Activated CD4-positive, CD25-positive, alpha-beta regulatory T cell treated with anti-CD3 and anti-CD28 coated beads, Interleukin-2, amount 50 U/mL, for 24 hours (primary cell): Measurements from ENCODE around the gene SEMA3D.

ENCODE experiments used
- ATAC-seq, 2 donors: fragments of 150-1000 bp; cut with Tn5 transposase; one replicate each; pipeline ENCODE4 v1.10.0; 2021; ENCODE audit warnings: mild to moderate bottlenecking in 1 of 2, moderate library complexity in 1 of 2

Gene SEMA3D

DNA sequence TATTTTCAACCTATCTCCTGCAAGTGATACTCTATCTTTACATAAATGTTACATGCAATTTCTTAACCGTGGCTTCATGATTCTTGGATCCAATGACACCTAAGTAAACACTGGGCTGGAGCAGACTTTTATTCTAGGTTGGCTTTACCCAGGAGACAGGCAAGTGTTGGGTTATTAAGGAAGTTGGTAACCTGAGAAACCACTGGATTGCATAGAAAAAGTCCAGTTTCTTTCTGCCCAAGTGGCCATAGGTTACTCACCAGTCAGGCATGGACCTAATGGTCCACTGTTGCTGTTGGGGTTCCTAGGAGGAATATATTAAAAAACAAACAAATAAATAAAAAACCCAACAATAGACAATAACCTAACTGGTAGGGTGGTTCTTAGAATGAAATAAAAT lies 112.8 kb downstream of the SEMA3D start:
- ATAC-seq = no peak

DNA sequence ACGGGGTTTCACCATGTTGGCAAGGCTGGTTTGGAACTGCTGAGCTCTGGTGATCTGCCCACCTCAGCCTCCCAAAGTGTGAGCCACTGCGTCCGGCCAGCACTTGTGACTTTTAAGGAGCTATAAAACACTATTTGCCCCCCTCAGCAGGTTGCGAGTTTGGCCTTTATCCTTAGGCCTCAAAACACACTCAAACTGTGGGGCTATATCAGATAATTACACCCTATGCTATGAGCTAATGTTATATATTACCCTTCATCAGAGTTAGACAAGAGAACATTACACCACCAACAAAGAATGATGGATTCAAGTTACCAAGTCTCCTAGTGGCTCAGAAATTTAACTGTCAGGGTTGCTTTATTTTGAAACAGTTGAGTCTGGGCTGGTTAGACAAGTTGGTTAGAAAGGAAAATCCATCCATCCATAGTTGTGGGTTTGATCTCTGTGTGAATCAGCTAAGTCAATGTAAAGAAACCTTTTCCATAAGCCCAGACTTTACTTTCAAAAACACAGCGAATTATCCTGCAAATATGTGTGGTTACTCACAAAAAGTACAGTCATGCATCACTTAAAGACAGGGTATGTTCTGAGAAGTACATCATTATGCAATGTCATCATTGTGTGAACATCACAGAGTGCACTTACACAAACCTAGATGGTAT lies 115.8 kb downstream of the SEMA3D start:
- no peak for ATAC-seq

DNA sequence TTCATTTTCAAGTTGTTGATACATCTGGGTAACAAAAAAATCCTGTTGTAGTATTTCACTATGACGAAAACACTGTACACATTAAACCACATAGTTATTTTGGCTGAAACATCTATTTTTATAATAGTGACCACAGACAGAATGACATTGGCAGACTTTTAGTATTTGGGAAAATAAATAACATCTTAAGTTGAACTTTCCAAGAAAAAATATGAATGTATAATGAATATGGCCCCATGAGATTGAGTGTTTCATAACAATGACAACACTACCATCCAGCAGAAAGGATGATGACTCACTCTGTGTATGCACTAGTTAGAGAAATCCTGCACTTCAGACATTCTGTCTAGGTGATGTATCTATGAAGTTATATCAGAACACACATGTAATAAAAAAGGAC lies 118.1 kb downstream of the SEMA3D start:
- no peak for ATAC-seq

- no peak for ATAC-seq
These were observed 119.5 kb downstream of the SEMA3D start for GRCh38 chr7:85067371-85067770.

DNA sequence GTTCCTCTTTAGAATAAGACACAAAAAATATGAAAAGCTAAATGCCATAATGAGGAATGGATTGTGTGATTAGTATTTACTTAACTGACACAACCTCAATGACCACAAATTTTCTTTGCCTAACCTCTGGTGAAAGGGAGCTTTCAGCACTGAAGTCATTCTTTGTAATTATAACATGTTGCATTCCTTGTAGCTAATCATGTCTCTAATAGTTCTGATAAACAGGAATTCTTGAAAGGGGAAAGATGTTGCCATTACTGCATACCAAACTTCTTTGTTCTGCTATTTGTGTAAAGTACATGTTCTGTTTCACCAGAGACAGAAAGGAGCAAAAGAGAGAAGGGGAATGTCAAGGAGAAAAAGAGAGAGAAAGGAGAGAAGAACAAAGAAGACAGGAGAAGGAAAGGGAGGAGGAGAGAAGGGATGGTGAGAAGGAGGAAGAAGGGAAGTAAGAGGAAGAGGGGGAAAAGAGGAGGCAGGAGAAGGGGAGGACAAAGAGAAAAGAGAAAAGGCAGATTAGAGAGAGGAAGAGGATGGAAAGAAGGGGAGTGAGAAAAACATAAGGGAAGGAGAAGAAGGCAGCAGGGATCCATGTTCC lies 120.9 kb downstream of the SEMA3D start:
- ATAC-seq = no peak

DNA sequence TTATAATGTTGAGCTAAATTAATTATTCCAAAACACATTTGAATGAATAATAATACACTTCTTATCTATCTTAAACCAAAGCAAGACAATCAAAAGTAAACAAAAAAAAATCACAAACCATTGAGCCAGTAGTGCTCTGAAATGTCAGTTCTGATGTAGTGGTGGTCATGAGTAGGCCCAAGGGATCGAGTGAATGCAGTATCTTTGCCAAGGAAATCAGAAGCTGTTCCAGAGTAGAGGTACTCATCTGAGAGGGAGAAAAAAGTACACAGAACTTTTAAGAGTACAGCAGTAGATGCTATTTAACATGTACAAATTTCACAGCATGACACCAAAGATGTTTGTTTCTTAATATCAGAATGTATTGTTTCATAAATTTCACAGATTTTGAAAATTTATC lies 121.5 kb downstream of the SEMA3D start:
- no peak for ATAC-seq

- no peak for ATAC-seq
These were observed 124.2 kb downstream of the SEMA3D start for GRCh38 chr7:85062651-85063050.

DNA sequence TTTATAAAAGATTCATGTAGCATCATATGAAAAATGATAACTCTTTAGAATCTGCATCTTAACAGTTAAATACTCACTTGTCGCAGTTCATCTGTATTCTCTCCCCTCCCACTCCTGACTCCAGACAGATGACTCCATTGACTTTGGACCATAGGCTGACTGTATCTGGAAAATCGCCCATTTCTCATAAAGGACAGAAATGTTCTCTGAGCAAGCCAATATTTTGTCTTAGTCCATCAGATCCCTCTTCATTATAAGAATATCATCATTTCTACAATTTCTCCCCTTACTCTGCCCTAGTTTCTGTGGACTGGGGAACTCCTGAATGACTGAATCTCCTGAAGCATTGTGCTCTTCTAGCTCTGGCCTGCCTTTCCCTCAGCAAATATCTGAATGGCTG lies 125.4 kb downstream of the SEMA3D start:
- ATAC-seq = no peak

GRCh38 chr7:85060696-85061095 lies 126.2 kb downstream of the SEMA3D start:
- no peak for ATAC-seq

DNA sequence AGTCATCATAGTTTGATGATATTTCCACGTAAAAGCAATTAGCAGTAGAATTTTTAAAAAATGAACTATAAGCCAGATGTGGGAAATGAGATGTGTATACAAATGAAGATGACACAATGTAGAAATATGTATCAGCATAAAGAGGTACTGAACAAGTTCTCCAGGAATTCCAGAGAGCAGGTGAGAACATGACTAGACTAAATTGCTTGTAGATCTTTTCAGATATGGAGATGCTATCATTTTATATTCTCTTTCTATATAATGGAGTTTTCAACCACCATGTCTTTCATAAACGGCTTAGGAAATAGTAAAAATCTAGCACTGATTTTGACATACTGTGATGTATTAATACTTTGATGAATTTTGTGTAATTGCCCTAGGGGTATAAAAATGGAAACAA lies 130.9 kb downstream of the SEMA3D start:
- ATAC-seq = no peak

DNA sequence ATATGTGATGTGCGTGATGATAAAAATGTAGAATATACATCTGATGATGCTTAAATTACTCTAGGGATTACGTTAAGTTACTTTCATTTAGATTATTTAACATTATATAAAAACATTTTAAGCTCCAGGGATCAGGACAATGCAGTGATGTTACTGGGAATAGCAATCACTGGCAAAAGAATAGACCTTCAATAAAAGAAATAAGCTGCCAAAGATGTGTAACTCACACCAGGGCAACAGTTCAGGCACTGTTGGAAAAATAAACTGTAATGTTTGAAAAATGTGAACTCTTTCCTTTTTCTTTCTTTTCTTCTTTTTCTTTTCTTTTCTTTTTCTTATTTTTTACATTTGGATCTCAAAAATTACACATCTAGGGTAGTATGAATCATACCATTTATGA lies 131.7 kb downstream of the SEMA3D start:
- ATAC-seq = no peak

DNA sequence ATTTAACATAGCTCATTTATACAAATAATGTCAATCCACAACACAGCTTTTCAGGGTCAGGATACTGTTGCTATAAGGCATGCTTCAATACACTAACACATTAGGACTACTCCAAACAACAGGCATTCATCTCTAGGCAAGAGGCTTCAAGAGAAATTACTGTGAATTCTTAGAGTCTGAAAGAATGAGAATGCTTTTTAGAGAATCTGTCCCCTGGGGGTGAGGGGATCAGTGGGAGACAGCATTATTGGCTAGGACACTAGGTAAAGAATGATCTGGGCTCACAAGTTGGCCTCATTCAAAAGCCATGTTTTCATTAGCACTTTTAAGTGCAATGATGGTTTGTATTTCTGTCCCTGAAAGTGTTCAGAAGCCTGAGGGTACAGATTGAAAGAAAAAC lies 132.6 kb downstream of the SEMA3D start:
- ATAC-seq = no peak

- no peak for ATAC-seq
These were observed 134.0 kb downstream of the SEMA3D start for GRCh38 chr7:85052894-85053293.

- no peak for ATAC-seq
These were observed 134.7 kb downstream of the SEMA3D start for GRCh38 chr7:85052056-85052737.

DNA sequence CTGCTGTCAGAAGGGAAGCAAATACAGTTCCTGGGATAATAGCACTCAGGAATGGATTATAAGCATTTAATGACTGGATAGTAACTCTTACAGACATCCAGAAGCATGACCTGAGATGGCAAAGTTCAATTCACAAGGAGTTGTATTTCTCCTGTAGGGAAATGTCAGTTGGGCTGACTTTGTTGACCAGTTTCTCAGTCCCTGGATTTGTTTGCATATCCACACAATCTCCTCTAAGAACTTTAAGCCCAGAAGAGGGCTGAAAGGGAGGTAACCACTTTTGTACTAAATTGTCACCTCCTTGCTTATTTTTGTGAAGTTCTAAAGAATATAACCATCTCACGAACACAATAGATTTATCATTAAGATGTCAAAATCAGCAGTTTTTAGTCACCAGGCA lies 140.3 kb downstream of the SEMA3D start:
- no peak for ATAC-seq

GRCh38 chr7:85041605-85042216 lies 145.1 kb downstream of the SEMA3D start:
- no peak for ATAC-seq

DNA sequence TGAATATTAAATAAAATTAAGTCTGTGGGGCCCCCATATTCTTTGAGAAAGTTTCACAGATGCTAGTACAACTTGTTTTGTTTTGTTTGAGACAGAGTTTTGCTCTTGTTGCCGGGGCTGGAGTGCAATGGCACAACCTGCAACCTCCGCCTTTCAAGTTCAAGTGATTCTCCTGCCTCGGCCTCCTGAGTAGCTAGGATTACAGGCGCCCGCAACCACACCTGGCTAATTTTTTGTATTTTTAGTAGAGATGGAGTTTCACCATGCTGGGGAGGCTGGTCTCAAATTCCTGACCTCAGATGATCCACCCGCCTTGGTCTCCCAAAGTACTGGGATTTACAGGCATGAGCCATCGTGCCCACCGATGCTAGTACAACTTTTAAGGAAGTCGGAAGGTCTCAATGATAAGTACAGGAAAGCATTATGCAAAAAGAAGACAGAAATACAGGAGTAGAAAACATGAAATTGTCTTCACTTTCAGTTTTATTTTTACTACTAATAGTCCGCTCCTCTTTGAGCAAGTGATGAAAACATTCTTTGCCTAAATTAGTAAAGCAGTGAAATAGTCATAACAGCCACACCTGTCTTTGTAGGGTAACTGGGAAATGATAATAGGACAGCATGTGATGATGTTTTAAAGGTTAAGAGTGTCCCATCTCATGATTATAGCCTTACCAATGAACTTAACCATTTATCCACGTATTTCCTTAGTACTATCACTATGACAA lies 147.5 kb downstream of the SEMA3D start:
- no peak for ATAC-seq

DNA sequence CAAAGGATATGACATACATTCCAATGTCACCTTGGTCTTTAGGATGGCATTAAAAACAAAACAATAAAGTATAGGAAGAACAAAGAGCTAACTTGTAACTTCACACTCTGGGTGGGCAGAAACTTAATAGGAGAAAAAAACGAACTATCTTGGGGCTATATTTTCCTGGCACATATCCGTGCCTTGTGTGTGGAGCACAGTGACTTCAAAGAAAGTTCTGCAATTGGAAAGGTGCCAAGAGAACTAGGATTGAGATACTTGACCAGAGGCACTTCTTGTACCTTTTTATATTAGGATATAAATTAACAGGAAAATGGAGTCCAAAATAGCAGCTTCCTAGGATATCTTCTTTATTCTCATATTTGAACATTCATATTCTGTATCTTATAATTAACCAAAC lies 148.4 kb downstream of the SEMA3D start:
- ATAC-seq = no peak

DNA sequence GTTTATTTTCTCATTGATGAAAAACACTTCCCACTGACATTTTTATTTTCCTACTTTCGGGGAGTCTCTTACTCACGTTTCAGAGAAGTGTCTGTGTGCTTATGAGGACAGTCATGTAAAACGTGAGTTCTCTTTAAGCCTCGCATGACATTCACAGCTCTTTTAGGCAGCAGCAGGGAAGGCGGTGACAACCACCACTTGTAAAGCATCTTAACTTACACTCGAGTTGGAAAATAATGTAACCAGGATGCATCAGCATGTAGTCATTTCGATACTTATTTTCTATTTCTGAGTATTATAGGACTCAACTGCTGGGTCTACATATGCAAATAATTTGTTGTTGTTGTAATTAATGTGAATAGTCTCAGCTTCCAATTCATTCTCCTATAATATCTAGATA lies 153.6 kb downstream of the SEMA3D start:
- no peak for ATAC-seq

DNA sequence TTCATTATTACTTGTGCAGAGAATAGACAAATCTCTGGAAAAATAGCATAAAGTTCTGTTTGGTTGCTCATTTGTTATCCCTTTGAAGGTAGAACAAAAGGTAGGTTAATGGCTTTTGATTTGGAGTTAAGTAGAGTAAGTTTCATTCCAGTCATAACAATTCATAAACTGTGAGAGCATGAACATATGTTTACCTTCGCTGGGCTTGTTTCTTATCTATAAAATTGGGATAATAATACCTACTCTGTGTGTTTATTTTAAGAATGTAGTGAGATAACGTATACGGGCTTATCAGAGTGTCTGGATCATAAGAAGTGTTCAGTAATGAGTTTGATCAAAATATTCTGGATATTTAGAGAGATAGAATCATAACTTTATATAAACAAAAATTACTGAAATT lies 155.4 kb downstream of the SEMA3D start:
- ATAC-seq = no peak

DNA sequence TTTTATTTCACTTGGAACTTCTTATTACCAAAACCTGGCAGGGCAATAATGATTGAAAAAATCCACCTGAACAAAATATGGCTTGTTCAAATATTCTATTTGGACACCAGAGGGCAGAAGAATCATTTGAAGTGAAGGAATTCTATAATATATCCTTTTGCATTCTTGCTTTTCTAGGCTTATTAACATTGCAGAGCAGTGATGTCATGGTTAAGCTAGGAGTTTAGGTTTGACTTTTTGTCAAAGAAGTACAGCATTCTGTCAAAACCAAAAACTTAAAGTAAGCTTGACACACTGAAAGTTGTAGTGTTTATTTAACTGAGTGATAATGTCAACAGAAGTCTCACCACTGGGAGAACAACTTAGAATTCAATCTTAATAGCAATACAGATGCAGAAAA lies 156.0 kb downstream of the SEMA3D start:
- no peak for ATAC-seq

- no peak for ATAC-seq
These were observed 161.5 kb downstream of the SEMA3D start for GRCh38 chr7:85025312-85025756.

DNA sequence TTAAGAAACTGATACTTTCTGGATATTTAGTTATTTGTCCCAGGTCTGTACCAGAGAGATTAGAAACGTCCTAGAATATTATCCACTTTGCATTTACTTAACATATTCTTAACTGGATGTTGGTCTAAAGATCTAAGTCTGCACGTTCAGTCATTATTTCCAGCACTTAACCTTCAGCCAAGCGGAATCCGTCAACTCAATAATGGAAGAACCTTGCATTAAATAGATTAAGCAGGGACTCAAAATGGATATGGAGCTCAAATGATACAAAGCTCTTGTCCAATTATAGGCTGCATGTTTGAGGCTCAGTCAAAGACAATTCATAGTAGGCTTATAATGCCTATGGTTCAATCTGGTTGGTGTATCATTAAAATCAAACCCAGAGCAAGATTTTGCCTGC lies 162.9 kb downstream of the SEMA3D start:
- ATAC-seq = no peak
